HG03571 (cell line): ENCODE measurements around the gene EML1.
A peak's percentile ranks its signal among the peaks of the same experiment; 100 is the strongest.
"Not testable (repeated sequence)": the region's sequence is repeated elsewhere in the genome, so short reads cannot be mapped to it uniquely, and the experiment has no call there.

Source experiments
- ATAC-seq: cut with Tn5 transposase; IDR thresholded peaks from one replicate; pipeline ENCODE4 v1.9.1; 2021; ENCODE audit not compliant: unreplicated experiment

The EML1 gene

DNA sequence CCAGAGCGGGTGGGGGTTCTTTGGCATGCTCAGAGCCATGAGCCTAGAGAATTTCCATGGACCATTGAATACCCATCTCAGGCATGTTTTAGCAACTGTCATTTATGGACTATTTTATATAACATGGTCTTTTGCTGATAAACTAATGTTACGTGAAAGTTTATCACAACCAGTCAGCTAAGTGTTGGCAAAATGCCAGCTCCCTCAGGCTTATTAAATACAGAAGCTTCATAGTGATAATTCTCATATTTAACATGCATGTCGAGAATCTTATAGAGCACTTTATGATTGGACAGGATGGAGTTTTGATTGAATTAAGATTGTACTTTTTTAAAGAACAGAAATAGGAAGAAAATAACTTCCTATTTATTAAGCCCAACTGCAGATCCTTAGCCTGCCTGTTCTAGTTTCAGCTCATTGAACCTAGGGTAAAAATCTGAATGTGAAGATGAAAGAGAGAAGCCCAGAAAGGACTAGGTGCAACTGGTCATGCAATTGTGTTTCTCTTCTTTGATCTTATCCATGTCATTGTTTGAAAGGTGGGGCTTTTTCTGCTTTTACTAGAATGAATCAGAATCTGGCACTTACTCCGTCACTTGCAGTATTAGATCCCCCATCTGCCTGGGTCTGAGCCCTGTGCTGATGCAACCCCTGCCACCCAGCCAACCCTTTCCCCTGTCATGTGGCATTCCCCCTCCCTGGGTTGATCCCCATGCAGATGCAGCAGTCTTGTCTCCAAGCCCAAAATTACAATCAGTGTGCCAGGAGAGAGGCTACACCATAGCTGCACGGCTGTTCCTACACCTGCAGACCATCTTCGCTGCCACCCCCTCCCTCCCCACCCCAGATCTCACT, 137.4 kb downstream of the EML1 start:
- peak; percentile 77 for ATAC-seq

GRCh38 chr14:99931308-99931707, 138.1 kb downstream of the EML1 start:
- ATAC-seq, result no peak

DNA sequence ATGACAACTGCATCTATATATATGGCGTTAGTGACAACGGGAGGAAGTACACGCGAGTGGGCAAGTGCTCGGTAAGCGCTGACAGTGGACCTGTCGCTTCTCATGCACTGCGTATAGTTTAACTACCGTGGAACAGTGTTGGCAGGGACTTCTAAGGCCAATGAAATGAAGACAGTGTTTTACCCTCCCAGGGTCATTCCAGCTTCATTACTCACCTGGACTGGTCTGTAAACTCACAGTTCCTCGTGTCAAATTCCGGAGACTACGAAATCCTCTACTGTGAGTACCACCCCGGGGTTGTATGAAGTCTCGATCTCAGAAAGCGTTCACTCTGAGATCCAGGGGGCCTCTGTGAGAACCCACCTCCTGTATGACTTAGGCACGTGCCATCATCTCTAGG, 142.8 kb downstream of the EML1 start:
- no peak for ATAC-seq

DNA sequence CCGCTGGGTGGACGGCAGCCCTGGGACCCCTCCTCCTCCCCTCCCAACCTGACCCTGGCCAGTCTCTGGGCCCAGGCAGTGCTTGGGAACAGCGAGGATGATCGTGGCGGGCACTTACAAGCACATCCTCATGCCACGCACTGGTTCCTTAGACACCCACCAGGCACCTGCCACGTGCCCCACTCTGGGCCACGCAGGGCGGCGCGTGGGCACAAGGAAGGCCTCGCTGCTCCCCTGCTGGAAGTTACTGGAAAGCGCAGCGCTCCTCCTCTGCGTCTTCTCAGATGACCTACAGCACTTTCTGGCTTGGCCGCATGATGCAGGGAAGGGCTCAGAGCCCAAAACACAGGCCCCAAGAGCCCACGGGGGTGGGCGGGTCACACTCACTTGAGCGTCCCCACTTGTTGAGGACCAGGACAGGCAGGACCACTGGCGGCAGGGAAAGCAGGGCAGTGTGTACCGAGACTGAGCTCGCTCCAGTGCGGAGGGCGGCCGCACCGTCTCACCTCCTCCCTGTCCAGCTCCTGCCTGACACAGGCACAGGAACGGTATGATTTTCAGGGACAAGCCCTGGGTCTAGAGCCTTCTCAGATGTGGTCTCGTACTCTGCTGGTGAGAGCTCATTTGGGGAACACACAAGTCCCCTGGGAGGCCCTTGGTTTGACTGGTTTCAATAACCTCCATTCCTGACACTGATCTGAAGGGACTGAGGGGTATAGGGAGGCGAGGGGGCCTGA, 143.7 kb downstream of the EML1 start:
- ATAC-seq, result peak; percentile 67

DNA sequence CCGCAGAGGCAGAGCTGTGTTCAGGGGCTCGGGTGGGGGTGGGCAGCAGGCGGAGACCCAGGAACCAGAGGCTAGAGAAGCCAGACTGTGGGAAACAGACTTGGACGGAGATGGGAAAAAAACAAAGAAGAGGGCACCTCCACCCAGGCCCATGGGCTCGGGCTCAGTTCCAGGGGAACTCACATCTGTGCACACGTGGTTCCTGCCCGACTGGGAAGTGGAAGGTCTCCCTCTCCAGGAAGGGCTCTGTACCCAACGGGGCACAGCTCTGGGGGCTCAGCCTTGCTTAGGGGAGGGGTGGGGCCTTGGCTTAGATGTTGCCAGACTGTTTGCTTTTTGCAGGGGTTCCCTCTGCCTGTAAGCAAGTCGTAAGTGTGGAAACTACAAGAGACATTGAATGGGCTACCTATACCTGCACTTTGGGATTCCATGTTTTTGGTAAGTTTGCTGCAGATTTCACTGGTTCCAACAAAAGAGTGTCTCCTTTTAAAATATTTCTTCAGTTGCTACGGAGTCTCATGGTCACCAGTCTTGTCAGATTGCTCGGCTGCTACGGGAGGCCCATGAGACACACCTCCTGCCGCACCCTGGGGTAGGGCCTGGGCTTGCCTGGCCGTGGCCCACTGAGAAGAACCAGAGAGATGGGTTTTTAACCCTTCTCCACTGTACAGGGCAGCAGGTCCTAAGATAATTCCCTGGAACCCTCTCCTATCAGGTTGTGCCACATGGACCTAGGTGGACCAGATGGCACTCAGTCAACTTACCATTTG, 144.4 kb downstream of the EML1 start:
- ATAC-seq, result peak; percentile 24

DNA sequence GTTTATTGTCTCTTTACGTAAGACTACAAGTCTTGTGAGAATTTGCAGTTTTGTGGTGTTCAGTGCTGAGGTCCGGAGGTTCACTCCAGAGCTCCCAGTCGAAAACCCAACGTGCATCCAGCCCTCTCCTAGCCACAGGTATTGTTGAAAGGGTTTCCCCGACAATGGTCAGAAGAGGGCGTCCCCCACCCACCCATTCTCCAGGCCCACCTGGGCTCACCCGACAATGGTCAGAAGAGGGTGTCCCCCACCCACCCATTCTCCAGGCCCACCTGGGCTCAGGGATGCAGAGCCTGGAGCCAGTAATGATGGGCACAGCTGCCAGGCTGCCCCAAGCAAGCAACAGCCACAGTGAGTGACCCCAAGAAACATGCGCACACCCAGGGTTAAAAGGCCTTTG, 145.2 kb downstream of the EML1 start:
- ATAC-seq, result no peak

- no peak for ATAC-seq
These were observed 145.7 kb downstream of the EML1 start for GRCh38 chr14:99938896-99939295.

- ATAC-seq, result no peak
These were observed 146.2 kb downstream of the EML1 start for GRCh38 chr14:99939421-99939820.

GRCh38 chr14:99940064-99940463, 146.9 kb downstream of the EML1 start:
- ATAC-seq, result no peak

GRCh38 chr14:99941211-99941610, 148.0 kb downstream of the EML1 start:
- no peak for ATAC-seq

DNA sequence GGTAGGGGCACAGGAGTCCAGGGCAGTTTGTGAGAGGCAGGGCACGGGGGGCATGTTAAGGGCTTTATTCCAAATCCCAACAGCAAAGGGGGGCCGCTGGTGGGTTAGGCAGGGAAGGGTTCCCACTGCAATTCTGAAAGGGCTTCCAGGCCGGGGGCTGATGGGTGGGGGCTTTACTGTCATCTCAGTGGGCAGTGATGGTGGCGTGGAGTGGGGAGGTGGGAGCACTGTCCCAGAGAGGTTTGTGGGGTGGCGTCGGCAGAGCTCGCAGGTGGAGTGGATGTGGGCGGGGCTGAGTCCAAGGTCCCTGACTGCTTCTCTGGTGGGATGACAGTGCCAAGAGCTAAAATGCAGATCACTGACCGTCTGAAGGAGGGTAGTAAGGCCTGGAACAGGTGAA, 150.4 kb downstream of the EML1 start:
- no peak for ATAC-seq

DNA sequence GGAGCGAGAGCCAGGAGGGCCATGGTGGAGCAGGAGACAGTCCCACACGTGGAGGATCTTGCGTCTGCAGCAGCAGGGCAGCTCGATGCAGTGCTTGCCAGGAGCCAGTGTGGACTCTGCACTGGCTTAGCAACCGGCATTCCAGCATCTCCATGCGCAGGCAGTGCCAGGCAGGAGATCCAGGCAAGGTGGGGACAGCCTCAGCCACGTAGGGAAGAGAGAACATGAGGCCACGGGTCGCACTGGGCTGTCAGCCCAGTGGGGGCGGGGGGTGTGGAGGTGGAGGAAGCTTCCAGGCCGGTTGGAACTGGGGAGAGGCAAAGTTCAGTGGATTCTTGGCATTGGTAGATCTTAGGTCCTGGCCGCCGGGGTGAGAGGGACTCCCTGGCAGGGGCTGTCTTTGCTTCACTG, 151.0 kb downstream of the EML1 start:
- no peak for ATAC-seq

DNA sequence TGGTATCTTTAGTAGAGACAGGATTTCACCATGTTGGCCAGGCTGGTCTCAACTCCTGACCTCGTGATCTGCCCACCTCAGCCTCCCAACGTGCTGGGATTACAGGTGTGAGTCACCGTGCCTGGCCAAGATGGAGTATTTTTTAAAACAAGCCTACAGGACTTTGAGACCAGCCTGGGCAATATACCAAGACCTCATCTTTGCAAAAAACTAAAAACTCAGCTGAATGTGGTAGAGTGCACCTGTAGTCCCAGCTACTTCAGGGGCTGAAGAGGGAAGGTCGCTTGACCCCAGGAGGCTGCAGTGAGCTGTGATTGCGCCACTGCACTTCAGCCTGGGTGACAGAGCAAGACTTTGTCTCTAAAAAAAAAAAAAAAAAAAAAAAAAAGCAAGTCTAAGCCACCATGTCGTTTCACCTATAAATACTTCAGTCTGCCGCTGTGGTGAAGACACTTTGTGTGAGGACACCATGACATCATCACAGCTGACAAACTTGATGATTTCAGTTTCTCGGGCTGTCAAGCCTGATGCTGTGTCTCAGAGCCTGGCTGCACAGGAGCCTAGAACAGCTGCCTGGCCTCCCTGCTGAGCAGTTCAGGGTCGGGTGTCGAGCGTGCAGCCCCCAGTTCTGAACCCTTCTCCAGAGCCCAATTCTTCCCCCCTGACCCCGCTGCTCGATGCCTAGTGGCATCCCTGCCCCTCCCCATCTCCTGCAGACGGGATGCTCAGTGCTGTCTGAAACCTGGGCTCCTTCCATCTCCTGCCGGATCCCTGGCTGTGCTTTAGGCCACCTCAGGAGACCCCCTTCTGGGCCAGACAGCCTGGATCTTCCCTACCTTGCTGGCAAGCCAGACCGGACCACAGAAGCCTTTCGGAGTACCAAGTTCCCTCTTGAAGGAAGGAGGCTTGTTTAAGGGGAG, 152.8 kb downstream of the EML1 start:
- ATAC-seq, result no peak

DNA sequence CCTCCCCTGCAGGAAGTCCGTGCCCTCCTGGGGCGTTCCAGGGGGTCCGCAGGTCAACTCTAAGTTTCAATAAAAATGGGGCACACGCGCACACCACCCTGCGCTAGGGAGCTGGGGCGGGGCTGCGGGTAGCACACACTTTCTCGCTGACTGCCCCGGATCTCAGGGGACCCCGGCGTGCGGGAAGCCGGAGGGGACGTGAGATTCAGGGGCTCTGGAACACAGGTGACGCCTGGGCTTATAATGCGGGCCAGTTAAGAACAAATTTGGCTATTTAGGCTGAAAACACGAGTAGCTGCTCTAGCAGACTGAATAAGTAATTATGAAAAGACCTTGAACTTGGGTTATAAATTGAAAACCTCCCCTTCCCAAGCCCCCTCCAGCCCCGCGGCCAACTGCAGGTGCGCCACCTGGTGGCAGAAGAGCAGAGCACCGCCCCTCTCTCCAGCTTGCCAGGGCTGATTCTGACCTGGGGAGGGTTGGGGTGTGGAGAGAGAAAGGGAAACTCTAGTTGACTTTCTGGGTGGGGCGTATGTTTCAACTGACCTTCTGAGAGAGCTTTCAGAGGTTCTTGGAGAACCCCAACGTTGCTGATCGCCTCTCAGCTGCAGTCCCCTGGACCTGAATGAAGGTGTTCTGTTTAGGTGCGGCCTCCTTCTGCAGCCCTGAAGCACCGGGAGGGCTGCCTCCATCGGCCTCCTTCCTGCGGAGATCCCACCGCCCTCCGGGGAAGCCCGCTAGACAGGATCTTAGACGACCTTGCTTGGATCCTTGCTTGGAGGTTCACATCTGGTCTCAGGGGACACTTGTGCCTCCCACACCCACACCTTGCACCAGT, 153.7 kb downstream of the EML1 start:
- peak; percentile 58 for ATAC-seq

DNA sequence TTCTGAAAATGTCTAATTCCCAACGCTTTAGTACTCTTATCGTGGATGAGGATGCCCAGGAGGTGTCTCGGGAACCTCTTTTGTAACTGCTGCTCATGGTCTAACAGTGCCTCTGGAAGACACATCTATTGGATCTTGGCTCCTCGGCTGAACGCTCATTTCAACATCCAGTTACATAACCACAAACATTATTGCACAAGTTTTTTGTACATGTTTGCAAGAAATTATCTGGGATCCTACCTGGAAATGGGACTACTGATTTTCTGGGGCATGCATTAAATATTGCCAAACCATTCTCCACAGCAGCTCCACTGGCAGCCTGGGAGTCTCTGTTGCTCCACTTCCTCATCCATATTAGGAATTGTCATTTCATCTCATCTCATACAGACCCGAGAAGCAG, 154.5 kb downstream of the EML1 start:
- no peak for ATAC-seq

DNA sequence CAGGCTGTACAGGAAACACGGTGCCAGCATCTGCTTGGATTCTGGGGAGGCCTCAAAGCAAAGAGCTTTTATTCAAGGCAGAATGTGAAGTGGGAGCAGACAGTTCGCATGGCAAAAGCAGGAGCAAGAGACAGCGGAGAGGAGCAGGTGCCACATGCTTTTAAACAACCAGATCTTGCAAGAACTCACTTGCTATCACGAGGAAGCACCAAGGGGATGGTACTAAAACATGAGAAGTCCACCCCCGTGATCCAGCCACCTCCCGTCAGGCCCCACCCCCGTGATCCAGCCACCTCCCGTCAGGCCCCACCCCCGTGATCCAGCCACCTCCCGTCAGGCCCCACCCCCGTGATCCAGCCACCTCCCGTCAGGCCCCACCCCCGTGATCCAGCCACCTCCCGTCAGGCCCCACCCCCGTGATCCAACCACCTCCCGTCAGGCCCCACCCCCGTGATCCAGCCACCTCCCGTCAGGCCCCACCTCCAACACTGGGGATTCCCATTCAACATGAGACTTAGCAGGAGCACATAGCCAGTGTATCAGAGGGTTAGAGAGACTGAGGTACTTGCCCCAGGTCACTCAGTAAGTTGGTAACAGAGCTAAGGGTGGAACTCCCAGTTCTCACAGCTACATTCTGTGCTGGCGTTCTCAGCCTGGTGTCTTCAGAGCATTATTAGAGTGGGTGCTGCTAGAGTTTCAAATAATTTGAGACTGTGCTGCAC, 156.0 kb downstream of the EML1 start:
- not testable (repeated sequence) for ATAC-seq

DNA sequence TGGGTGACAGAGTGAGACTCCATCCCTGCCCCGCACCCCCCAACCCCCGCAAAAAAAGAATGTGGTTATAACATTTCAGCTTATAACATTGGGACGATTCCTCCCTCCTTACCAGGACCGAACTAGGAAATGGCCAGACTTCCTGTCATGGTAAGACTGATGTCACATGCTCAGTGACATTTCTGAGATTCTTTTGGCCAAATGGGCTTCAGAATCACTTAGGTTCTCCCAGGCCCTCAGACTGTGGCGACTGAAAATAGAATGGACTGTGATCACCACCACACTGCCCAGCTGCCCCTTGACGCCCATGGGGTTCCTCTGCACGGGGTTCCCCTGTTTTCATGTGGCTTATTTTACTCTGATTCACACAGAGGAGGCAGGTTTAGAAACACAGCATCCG, 157.0 kb downstream of the EML1 start:
- no peak for ATAC-seq

- no peak for ATAC-seq
These were observed 157.9 kb downstream of the EML1 start for GRCh38 chr14:99951085-99951484.

GRCh38 chr14:99952039-99952438, 158.8 kb downstream of the EML1 start:
- ATAC-seq, result no peak
